NCI-H524 (cell line): ENCODE results near the gene SACS.

Experiments
- DNase-seq, 2 experiments: peaks; one replicate each; lab custom pipeline; 2025; lab: John Stamatoyannopoulos, UW

The SACS gene, protein sequence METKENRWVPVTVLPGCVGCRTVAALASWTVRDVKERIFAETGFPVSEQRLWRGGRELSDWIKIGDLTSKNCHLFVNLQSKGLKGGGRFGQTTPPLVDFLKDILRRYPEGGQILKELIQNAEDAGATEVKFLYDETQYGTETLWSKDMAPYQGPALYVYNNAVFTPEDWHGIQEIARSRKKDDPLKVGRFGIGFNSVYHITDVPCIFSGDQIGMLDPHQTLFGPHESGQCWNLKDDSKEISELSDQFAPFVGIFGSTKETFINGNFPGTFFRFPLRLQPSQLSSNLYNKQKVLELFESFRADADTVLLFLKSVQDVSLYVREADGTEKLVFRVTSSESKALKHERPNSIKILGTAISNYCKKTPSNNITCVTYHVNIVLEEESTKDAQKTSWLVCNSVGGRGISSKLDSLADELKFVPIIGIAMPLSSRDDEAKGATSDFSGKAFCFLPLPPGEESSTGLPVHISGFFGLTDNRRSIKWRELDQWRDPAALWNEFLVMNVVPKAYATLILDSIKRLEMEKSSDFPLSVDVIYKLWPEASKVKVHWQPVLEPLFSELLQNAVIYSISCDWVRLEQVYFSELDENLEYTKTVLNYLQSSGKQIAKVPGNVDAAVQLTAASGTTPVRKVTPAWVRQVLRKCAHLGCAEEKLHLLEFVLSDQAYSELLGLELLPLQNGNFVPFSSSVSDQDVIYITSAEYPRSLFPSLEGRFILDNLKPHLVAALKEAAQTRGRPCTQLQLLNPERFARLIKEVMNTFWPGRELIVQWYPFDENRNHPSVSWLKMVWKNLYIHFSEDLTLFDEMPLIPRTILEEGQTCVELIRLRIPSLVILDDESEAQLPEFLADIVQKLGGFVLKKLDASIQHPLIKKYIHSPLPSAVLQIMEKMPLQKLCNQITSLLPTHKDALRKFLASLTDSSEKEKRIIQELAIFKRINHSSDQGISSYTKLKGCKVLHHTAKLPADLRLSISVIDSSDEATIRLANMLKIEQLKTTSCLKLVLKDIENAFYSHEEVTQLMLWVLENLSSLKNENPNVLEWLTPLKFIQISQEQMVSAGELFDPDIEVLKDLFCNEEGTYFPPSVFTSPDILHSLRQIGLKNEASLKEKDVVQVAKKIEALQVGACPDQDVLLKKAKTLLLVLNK (N-terminal part only)

GRCh38 chr13:23433171-23434153 lies at the start of gene SACS:
TSS of gene SACS (minus strand) at chr13:23433702. CDS start at chr13:23411239, 22,463 bp downstream.
- DNase-seq, result peak; percentile 77 to 85

- DNase-seq, result no peak
Observed at GRCh38 chr13:23480324-23480723, 46.8 kb upstream of the SACS start.

- no peak for DNase-seq
Observed at GRCh38 chr13:23477101-23477500, 43.6 kb upstream of the SACS start.

GRCh38 chr13:23473221-23473620 lies 39.7 kb upstream of the SACS start:
- no peak for DNase-seq

DNA sequence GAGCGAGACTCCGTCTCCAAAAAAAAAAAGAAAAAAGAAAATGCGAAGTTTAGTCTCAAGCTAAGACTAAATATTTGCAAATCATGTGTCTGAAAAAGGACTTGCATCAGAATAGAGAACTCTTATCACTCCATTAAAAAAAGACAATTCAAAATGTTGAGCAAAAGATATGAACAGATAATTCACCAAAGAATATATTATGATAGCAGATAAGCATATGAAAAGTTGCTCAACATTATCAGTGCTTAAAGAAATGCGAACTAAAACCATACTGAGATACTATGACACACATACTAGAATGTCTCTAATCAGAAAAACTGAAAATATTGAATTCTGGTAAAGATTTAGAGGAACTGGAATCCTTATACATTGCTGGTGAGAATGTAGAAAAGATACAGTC lies 38.7 kb upstream of the SACS start:
- no peak for DNase-seq

- DNase-seq, result no peak
Observed at GRCh38 chr13:23470790-23471614, 37.5 kb upstream of the SACS start.

DNA sequence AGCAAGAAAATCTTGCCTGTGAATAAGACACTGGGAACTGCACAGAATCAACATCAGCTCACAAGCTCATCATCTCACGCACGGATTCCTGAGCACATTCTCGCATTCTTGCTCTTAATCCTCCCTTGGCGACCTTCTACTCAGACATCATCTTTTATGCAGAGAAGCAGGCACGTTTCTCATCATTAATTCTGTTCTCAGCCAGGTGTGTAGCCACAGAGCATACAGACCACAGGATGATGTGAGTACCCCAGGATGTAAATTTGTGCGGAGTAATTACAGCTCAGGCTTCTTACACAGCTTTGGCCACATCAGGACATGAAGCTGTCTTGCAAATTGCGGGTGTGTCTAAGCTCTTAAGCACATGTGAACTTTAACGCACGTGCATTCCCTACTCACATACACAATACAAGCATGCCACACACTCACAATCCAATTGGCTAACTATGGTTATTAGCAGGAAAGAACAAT lies 36.5 kb upstream of the SACS start:
- DNase-seq, result peak in 1 of 2 experiments; percentile 29

DNA sequence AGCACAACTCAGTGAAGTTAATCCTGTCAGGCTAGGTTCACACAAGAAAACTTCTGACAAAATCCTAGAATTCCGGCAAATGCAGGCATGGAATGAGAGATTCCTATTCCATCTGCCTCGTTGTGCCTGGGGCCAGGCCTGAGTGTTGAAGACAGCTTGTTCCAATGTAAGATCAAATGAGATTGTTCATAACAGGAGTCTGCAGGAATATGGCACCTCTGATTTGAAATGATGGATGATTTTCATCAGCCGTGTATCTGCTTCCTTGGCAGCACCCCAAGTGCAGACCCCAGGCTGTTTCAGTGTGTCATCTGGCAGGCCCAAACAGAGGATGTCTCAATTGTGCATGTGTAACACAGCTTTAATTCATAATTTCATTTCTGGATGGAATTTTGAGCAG lies 35.3 kb upstream of the SACS start:
- no peak for DNase-seq

DNA sequence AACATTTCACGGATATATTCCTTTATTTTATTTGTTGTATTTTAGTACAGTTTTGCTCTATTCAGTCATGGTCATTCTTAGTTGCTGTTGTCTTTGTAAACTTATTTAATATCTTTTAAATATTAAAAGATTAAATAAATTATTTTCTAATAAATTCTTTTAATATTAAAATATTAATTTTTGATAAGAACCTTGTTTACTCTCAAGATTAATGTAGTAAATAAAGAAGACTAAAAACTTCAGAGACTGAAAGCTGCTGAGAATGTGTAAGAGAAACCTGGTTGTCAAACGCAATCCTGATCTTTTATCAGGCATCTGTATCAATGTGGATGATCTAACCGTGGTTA lies 34.4 kb upstream of the SACS start:
- DNase-seq, result no peak

DNA sequence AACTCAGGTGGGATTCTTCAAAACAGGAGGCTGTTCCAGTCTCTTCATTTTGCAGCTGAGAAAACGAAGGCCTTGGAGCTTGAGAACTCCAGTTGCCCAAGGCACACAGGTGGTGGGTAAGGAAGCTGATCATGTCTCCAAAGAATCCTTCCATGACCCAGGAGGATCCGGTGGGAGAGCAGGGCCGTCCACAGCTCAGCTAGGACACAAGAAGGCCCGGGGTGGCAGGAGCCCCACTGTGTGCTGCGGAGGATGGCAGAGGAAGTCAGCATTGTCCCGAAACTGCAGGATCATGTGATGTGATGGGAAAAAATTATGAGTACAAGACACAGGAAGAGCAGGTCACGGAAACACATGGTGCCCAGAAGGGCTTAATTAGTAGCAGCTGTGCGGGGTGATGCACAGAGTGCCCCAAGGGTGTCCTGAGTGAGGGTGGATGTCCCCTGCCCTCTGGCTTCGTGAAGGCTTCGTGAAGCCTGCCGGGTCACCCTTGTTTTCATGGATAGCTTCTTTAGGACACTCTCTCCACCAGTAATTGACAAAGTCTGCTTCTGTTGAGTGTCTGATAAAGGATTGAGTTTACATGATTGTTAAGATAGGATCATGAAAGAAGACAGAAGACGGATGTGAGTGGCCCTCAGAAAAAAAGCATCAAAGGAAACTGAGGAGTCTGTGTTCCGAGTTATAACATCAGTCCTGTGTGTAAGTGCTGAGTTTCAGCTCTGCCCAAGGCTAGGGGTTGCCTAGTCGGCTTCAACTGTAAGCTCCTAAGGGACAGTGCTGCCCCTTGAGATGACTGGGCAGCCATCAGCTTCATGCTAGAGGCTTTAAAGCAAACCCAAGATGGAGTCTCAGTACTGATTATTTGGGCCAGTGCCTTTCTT lies 33.8 kb upstream of the SACS start:
- peak in 1 of 2 experiments; percentile 55 for DNase-seq

DNA sequence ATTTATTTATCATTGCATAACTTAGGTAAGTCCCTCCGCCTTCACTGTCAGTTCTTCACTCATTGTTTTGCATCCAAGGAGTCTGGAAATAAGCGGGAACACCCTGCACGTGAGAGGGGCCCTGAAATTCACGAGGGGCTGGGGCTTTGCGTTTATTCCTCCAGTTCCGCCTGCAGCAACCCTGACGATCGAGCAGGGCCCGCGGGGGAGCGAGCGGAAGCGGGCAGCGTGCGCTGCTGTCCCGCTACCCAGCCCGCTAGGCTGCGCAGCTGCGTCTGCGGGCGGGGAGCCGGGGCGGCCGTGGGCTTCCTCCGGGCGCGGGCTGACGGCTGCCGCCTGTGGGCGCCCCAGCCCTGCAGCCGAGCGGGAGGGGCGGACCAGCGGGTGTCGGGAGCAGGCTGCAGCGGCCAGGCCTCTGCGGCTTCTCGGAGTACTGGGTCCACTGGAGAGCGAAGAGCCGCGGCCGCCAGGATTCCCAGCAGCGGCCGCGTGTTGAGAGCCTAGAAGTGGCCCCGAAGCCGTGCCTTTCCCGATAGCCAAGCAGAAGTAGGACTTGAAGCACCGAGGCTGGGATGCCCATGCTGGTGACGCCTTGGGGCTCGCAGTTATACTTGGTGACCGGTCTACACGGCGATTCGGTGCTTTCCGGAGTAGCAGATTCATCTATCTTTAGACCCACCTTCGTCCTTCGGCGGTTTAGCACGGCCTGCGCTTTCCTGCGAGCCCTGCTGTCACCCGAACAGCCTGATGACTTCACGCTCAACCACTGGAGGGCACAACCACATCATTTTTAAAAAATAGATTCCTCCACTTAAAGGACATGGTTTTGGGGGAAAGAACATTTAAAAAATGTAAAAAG lies 32.9 kb upstream of the SACS start:
- peak; percentile 91 to 93 for DNase-seq

- no peak for DNase-seq
Observed at GRCh38 chr13:23463661-23464060, 30.2 kb upstream of the SACS start.

DNA sequence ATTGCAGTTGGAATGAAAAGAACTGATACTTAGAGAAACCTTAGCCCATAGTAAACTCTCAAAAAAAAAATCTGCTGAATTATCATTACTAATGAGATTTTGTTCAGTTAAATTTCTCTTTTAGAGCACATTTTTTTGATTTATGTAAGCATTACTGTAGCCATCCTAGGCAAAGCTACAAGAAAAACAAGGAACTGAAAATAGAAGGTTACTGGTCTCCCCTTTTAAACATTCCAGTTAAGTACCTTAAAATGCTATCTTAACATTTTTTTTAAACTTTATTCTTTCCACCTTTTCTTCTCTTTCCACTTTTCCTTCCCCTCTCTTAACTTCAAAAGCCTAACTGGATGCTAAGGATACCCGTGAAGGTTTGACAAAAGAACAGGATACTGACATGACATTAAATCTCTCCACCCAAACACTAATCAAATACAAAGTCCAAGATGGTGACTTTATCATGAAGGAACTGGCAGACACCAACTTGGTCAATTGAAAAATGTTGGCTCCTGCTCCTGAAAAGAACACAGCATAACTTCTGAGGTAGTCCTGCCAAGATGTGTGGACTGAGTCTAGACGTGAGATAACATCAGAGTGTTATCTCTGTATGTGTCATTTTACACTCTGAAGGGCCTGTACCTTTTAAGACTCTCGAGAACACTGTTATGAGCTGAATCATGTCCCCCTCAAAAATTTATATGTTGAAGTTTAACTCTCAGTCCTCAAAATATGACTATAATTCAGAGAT lies 29.5 kb upstream of the SACS start:
- DNase-seq, result no peak

DNA sequence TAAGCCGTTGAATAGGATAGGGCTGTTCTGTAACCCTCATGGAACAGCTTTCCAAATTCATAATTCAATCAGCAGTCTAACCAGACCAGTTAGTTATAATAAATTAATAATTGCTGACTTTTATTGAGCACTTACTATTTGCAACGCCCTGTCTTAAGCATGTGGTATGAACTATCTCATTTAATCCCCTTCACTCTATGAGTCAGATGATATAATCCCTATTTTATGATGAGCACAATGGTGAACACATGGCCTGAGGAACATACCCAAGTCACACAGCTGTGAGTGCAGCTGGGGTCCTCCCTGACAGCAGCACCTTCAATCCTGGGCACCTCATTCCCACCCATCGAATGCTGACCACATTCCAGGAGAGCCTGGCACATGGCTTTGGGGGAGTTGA lies 28.0 kb upstream of the SACS start:
- no peak for DNase-seq

- DNase-seq, result no peak
Observed at GRCh38 chr13:23460921-23461320, 27.4 kb upstream of the SACS start.

GRCh38 chr13:23460309-23460708 lies 26.8 kb upstream of the SACS start:
- no peak for DNase-seq

GRCh38 chr13:23458989-23459388 lies 25.5 kb upstream of the SACS start:
- peak in 1 of 2 experiments; percentile 60 for DNase-seq
